GM19397 (cell line): ENCODE measurements around the gene IRS1.

Experiments
- ATAC-seq: cut with Tn5 transposase; IDR thresholded peaks from one replicate; pipeline ENCODE4 v1.9.1; 2021; ENCODE audit warnings: mild to moderate bottlenecking, moderate library complexity; ENCODE audit not compliant: unreplicated experiment

The IRS1 gene

GRCh38 chr2:226728996-226729395, 70.6 kb downstream of the IRS1 start:
- no peak for ATAC-seq

- no peak for ATAC-seq
Measured at GRCh38 chr2:226727251-226727650, 72.4 kb downstream of the IRS1 start.

- ATAC-seq: no peak
Measured at GRCh38 chr2:226726546-226726945, 73.1 kb downstream of the IRS1 start.

GRCh38 chr2:226725126-226725860, 74.3 kb downstream of the IRS1 start:
- no peak for ATAC-seq

GRCh38 chr2:226721541-226721940, 78.1 kb downstream of the IRS1 start:
- no peak for ATAC-seq

- no peak for ATAC-seq
Measured at GRCh38 chr2:226720948-226721347, 78.7 kb downstream of the IRS1 start.

GRCh38 chr2:226717719-226718118, 81.9 kb downstream of the IRS1 start:
- ATAC-seq: no peak

- ATAC-seq: no peak
Measured at GRCh38 chr2:226716126-226716525, 83.5 kb downstream of the IRS1 start.

- ATAC-seq: no peak
Measured at GRCh38 chr2:226715347-226715990, 84.2 kb downstream of the IRS1 start.

- ATAC-seq: no peak
Measured at GRCh38 chr2:226712941-226713340, 86.7 kb downstream of the IRS1 start.

- no peak for ATAC-seq
Measured at GRCh38 chr2:226711606-226712296, 87.9 kb downstream of the IRS1 start.

- no peak for ATAC-seq
Measured at GRCh38 chr2:226707499-226707898, 92.1 kb downstream of the IRS1 start.

- ATAC-seq: no peak
Measured at GRCh38 chr2:226705965-226706364, 93.7 kb downstream of the IRS1 start.

GRCh38 chr2:226705133-226705886, 94.3 kb downstream of the IRS1 start:
- no peak for ATAC-seq

GRCh38 chr2:226703514-226703913, 96.1 kb downstream of the IRS1 start:
- no peak for ATAC-seq

GRCh38 chr2:226702376-226702775, 97.2 kb downstream of the IRS1 start:
- no peak for ATAC-seq

- ATAC-seq: no peak
Measured at GRCh38 chr2:226701052-226701451, 98.6 kb downstream of the IRS1 start.

- no peak for ATAC-seq
Measured at GRCh38 chr2:226699321-226699720, 100.3 kb downstream of the IRS1 start.

GRCh38 chr2:226698671-226699070, 100.9 kb downstream of the IRS1 start:
- no peak for ATAC-seq

- no peak for ATAC-seq
Measured at GRCh38 chr2:226694586-226695284, 104.9 kb downstream of the IRS1 start.

GRCh38 chr2:226694149-226694548, 105.5 kb downstream of the IRS1 start:
- no peak for ATAC-seq
